Measurements from ENCODE around the gene MEIS1. TPM values are rescaled to one million over a fixed set of nuclear protein-coding genes. Genes with fewer than 3 reads are reported as not detected.
A peak's percentile ranks its signal among the peaks of the same experiment; 100 is the strongest.

MEIS1 gene
- total RNA-seq, 1 experiment from 2014 or later = 0.66 TPM

- no peak overlapping the region for H3K23ac ChIP-seq (ENCODE audit: insufficient read length, low read depth, low read length)
- no CpG with 5 or more reads among the region's 5 CpGs for WGBS (ENCODE audit: extremely low coverage, insufficient read length, low lambda C conversion rate)
- no peak overlapping the region for H2BK20ac ChIP-seq (ENCODE audit: low read depth, low read length, poor library complexity, severe bottlenecking)
- H3K14ac ChIP-seq (ENCODE audit: insufficient read depth, low read length) = no peak overlapping the region
- H2BK120ac ChIP-seq (ENCODE audit: low read depth, low read length, poor library complexity, severe bottlenecking) = no peak overlapping the region
- no peak for DNase-seq
- no peak overlapping the region for H2BK12ac ChIP-seq (ENCODE audit: insufficient read length, low read depth, low read length)
- H3K27ac Mint-ChIP-seq = no peak overlapping the region
- H3K4ac ChIP-seq (ENCODE audit: low read depth, low read length) = no peak overlapping the region
- no peaks in the 10 kb centered on the region for H3K79me2 ChIP-seq (ENCODE audit: insufficient read depth, low read length)
- no peaks in the 10 kb centered on the region for H3K79me1 ChIP-seq (ENCODE audit: insufficient read depth, low read depth, low read length, poor library complexity, severe bottlenecking)
- H3K4me2 ChIP-seq (ENCODE audit: insufficient read depth, insufficient read length, low read length) = peak overlapping the region; percentile 77
- H3K27ac ChIP-seq (ENCODE audit: insufficient read length, low read depth, low read length) = no peak overlapping the region
- no peak overlapping the region for H4K91ac ChIP-seq (ENCODE audit: insufficient read length, low read depth, low read length)
- H3T11ph ChIP-seq (ENCODE audit: low read length) = no peak overlapping the region
- no peak overlapping the region for H2BK15ac ChIP-seq (ENCODE audit: low read depth, low read length)
- H3K9ac ChIP-seq (ENCODE audit: extremely low read depth, insufficient read length, low read length) = no peak overlapping the region
- H3K27me3 ChIP-seq (ENCODE audit: insufficient read depth, low read length) = peaks cover 40% of the 10 kb centered on the region
- H2AK5ac ChIP-seq (ENCODE audit: insufficient read length, low read length) = no peak overlapping the region
- H3K9me3 Mint-ChIP-seq = peaks cover 0 to 10% of the 10 kb centered on the region in 2 experiments; a peak in 2 of 5 replicates
- H3K4me3 Mint-ChIP-seq = no peak overlapping the region
- H2BK5ac ChIP-seq (ENCODE audit: insufficient read length, low read length) = no peak overlapping the region
- H2AFZ ChIP-seq (ENCODE audit: low read length) = no peak overlapping the region
- no peaks in the 10 kb centered on the region for H3K9me3 ChIP-seq (ENCODE audit: control insufficient read depth, low read depth, low read length)
- no peaks in the 10 kb centered on the region for H4K20me1 ChIP-seq (ENCODE audit: control insufficient read depth, insufficient read depth, insufficient read length)
- H4K5ac ChIP-seq (ENCODE audit: insufficient read length, low read depth, low read length) = no peak overlapping the region
- H4K8ac ChIP-seq (replicated peaks; ENCODE audit: insufficient read length, low read depth, low read length) = no peak overlapping the region
- H3K56ac ChIP-seq (ENCODE audit: insufficient read length, low read depth, low read length) = no peak overlapping the region
- no peak for TF ChIP-seq CTCF (conservative IDR thresholded peaks at IDR 0.05)
- H3K36me3 Mint-ChIP-seq (ENCODE audit: insufficient read depth in 1 of 3, low read depth in 3 of 3) = no peaks in the 10 kb centered on the region; a peak in 1 of 7 replicates
- H3K4me1 ChIP-seq (ENCODE audit: insufficient read depth, low read length) = no peaks in the 10 kb centered on the region
- H3K27me3 Mint-ChIP-seq (ENCODE audit: low read depth) = peaks cover 9% of the 10 kb centered on the region
- H3K23me2 ChIP-seq (ENCODE audit: insufficient read length, low read depth, low read length, poor library complexity, severe bottlenecking) = peaks cover 10% of the 10 kb centered on the region
- H3K4me1 Mint-ChIP-seq = peaks cover 6 to 13% of the 10 kb centered on the region in 2 experiments
- no peak overlapping the region for H3K18ac ChIP-seq (ENCODE audit: insufficient read length, low read depth, low read length)
Observed at GRCh38 chr2:66583881-66584280, 149.0 kb downstream of the MEIS1 start.

All from H9 (cell line).